GM19324 (cell line): Measurements from ENCODE around the gene PATJ.
"Not testable (repeated sequence)": the region's sequence is repeated elsewhere in the genome, so short reads cannot be mapped to it uniquely, and the experiment has no call there.

Experiments used
- ATAC-seq: cut with Tn5 transposase; IDR thresholded peaks from one replicate; pipeline ENCODE4 v1.9.1; 2021; ENCODE audit warnings: mild to moderate bottlenecking, moderate library complexity; ENCODE audit not compliant: unreplicated experiment, low FRiP score

The PATJ gene

DNA sequence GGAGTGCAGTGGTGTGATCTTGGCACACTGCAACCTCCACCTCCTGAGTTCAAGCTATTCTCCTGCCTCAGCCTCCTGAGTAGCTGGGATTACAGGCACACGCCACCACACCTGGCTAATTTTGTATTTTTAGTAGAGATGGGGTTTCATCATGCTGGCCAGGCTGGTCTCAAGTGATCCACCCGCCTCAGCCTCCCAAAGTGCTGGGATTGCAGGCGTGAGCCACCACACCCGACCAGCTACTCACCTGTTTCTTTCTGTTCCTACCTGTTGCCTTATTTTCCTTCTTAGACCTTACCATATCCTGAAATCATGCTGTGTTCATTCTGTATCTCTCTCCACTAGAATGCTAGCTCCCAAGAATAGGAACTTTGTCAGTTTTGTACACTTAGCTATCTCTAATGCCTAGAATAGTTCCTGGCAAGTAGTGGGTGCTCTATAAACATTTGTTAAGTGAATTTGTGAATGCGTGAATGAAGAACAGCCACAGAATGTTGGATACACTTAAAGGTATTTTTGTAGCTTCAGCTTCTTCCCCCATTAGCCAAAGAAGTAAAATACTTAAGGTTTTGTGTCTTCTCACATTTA lies 137.7 kb downstream of the PATJ start:
- not testable (repeated sequence) for ATAC-seq

- no peak for ATAC-seq
These were observed 145.0 kb downstream of the PATJ start for GRCh38 chr1:61887076-61887867.

DNA sequence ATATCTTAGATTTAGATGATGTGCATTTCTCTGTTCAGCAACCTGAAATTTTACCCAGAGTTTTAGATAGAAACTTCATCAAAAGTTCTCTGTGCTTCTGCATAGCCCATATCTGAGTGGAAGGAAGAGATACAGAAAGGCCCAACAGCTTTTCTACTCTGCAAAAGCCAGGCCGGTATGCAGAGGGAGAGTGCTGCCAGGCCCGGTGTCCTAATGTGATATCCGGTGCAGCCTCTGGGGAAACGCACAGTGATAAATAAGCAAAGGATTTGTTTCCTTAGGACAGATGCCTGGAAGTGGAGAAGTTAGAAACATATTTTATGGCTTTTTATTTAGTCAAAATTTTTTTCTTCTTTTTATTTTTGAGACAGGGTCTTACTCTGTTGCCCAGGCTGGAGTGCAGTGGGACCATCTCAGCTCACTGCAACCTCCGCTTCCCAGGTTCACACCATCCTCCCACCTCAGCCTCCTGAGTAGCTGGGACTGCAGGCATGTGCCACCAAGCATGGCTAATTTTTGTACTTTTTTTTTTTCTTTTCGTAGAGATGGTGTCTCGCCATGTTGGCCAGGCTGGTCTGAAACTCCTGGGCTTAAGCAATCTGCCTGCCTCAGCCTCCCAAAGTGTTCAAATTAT lies 145.8 kb downstream of the PATJ start:
- ATAC-seq: no peak

DNA sequence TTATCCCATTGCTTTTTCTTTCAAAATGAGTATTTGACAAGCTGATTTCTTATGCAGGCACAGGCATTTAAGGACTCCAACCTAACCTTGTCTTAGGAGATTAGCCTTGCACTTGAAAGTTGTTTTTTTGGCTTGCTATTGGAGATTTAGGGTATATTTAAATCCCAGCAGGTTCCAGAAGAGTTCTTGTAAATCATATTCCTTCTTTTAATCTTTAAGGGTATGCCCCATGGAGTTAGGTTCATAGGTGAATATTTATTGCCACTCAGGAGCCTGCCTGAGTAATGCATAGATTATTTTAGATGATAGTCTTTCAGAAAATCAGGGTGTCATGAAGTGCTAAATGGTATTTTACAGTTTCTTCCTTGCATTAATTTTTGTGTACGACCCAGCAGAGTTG lies 146.5 kb downstream of the PATJ start:
- no peak for ATAC-seq

- not testable (repeated sequence) for ATAC-seq
These were observed 148.2 kb downstream of the PATJ start for GRCh38 chr1:61890435-61890834.

DNA sequence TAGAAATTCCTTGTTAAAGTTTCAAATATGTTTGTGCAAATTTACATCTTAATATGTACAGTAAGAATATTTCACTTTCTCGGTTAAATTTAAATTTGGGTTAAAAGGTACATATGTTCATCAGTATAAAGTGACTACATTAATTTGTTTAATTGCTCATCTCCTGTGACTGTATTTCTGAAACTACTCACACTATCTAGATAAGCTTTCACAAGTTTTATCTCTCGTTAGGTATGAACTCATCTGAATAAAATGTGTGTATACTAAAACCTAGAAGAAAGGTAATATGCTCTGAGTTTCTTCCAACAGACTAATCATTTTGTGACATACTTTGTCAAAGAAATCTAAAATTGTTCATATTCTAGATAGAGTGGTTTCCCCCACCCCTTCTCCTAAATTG lies 150.7 kb downstream of the PATJ start:
- no peak for ATAC-seq

DNA sequence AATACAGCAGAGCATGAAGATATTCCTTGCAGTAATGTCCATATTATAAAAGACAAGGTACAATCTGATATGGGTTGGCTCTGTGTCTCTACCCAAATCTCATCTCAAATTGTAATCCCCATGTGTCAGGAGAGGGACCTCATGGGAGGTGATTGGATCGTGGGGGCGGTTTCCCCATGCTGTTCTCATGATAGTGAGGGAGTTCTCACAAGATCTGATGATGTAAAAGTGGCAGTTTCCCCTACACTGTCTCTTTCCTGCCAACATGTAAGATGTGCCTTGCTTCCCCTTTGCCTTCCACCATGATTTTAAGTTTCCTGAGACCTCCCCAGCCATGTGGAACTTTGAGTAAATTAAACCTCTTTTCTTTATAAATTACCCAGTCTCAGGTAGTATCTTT lies 152.0 kb downstream of the PATJ start:
- not testable (repeated sequence) for ATAC-seq

DNA sequence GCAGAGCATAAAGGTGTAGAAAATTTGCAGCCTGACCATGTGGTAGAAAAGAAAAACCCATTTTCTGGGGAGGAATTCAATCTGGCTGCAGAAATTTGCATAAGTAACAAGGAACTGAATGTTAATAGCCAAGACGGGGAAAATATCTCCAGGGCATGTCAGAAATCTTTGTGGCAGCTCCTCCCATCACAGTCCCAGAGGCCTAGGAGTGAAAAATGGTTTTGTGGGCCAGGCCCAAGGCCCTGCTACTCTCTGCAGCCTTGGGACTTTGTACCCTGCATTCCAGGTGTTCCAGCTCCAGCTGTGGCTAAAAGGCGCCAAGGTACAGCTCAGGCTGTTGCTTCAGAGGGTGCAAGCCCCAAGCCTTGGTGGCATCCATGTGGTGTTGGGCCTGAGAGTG lies 152.9 kb downstream of the PATJ start:
- no peak for ATAC-seq

GRCh38 chr1:61898658-61899057 lies 156.4 kb downstream of the PATJ start:
- no peak for ATAC-seq

- no peak for ATAC-seq
These were observed 162.1 kb downstream of the PATJ start for GRCh38 chr1:61904354-61904753.

- ATAC-seq: no peak
These were observed 164.8 kb downstream of the PATJ start for GRCh38 chr1:61907102-61907501.

DNA sequence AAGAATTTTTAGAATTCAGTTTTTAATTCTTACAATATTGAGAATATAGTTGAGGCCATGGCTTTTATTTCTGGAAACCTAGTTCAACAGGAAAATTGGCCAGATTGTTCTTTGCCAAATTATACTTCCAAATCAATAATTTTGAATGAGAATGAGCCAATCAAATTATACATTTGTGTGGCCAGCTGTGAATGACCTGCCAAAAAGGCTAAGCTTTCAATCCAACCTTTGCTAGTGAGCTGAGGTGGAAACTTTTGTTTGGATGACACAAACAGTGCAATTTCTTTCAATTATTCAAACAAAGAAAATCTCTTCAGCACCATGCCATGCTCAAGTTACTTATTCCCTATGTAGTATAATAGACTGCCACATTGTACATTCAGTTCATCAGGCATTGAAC lies 167.8 kb downstream of the PATJ start:
- no peak for ATAC-seq

DNA sequence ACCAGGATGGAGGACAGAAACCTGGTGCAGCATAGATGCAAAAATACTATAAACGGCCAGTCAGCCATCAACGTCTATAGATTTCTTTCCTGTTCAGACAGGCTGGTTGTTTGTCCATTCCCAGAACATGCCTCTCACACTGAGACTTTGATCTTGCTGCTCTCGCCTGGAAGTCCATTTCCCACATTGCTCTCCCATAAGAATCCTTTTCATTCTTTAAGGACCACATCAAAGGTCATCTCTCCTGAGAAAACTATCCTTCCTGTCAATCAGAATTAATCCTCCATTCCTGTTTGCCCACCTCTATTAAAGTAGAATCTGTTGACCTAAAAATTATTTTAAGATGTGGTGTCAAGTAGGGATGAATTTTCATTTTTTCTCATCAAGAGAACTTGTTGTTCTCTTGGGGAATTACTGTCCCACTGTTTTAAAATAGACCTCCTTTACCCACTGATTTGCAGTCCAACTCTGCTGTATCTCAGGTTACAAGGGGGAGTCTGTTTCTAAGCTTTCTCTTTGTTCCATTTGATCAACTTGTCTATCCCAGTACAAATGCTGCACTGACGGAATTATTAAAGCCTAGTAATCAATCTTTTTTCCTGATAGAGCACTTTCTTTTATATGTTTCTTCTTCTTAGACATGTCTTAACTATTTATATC lies 172.7 kb downstream of the PATJ start:
- no peak for ATAC-seq

DNA sequence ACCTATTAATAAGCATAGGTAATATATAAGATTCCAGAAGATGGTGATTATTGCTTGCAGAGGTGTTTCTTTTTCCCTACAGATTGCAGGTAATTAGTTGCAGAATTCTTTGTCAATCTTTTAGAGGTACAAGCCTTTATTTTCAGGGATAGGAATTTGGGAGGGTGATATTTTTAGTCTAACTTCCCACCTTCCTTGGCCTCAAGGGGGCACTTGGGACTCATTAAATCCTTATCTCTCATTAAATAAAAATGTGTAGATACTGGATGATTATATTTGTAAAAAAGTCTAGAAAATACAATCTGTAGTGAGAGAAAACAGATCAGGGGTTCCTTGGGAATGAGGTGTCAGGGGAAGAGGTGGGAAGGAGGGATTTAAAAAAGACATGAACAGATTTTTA lies 179.2 kb downstream of the PATJ start:
- ATAC-seq: no peak

- no peak for ATAC-seq
These were observed 180.7 kb downstream of the PATJ start for GRCh38 chr1:61922950-61923480.

DNA sequence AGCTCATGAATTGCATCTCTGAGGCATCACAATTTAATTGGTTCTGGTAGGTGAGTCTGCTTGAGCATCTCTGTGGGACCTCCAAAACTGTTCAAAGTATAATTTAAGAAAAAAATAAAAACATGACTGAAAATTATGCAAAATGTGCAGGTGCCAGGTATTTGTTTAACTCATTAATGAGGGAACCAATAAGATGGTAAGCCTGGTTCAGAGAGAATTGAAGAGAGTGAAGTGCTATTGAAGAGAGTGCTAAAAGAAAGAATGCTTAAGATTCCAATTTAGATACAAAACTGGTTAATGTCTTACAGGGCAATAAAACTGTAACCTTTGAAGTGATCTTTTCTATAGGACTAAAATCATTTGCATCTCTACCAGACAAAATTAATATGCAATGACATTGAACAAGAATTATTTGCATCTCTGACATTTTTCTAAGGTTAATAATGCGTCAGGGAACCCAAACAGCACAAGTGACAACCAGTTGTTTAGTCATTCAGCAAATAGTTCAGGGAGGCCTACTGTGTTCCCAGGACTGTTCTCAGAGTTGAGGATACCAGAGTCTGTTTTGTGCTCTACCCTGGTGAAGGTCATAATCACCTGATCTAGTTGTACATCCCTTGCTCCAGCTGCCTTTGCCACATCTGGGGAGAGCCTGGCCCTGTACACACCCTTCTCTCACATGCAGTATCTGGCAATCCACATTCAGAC lies 183.5 kb downstream of the PATJ start:
- ATAC-seq: no peak

- no peak for ATAC-seq
These were observed 184.3 kb downstream of the PATJ start for GRCh38 chr1:61926597-61926996.

GRCh38 chr1:61930116-61930645 lies 187.9 kb downstream of the PATJ start:
- ATAC-seq: no peak

DNA sequence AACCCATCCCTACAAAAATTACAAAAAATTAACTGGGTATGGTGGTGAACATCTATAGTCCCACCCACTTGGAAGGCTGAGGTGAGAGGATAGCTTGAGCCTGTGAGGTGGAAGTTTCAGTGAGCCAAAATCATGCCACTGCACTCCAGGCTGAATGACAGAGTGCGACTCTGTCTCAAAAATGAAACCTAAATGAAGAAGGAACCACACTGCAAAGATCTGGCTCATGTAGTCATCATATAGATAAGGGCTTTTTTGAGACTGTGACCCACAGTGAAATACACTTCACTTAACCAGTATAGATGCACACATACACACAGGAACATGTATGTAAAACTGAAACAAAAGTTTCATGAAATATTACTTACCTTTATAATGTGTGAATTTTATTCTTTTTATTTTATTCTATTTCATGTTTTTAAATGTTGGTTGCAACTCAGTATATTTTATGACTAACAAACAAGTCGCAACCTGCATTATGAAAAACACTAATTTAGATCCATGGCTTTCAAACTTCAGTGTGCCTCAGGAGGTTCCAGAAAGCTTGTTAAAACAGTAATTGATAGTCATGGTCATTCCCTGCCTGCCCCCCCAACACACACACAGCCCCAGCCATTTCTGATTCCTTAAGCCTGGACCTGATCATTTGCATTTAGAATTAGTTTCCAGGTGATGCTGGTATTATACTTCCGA lies 189.5 kb downstream of the PATJ start:
- no peak for ATAC-seq

- no peak for ATAC-seq
These were observed 193.2 kb downstream of the PATJ start for GRCh38 chr1:61935516-61935915.
